GM18907 (cell line): Measurements from ENCODE around the gene SEMG2.

Source experiments
- ATAC-seq: cut with Tn5 transposase; IDR thresholded peaks from one replicate; pipeline ENCODE4 v1.9.1; 2021; ENCODE audit warnings: mild to moderate bottlenecking, moderate library complexity; ENCODE audit not compliant: unreplicated experiment

Gene SEMG2, protein sequence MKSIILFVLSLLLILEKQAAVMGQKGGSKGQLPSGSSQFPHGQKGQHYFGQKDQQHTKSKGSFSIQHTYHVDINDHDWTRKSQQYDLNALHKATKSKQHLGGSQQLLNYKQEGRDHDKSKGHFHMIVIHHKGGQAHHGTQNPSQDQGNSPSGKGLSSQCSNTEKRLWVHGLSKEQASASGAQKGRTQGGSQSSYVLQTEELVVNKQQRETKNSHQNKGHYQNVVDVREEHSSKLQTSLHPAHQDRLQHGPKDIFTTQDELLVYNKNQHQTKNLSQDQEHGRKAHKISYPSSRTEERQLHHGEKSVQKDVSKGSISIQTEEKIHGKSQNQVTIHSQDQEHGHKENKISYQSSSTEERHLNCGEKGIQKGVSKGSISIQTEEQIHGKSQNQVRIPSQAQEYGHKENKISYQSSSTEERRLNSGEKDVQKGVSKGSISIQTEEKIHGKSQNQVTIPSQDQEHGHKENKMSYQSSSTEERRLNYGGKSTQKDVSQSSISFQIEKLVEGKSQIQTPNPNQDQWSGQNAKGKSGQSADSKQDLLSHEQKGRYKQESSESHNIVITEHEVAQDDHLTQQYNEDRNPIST

GRCh38 chr20:45221076-45221475 is at the start of gene SEMG2:
TSS of gene SEMG2 (plus strand) at chr20:45221373. CDS start at chr20:45221390, 17 bp downstream.
- no peak for ATAC-seq

- no peak for ATAC-seq
These were observed 47.7 kb upstream of the SEMG2 start for GRCh38 chr20:45173522-45173921.

DNA sequence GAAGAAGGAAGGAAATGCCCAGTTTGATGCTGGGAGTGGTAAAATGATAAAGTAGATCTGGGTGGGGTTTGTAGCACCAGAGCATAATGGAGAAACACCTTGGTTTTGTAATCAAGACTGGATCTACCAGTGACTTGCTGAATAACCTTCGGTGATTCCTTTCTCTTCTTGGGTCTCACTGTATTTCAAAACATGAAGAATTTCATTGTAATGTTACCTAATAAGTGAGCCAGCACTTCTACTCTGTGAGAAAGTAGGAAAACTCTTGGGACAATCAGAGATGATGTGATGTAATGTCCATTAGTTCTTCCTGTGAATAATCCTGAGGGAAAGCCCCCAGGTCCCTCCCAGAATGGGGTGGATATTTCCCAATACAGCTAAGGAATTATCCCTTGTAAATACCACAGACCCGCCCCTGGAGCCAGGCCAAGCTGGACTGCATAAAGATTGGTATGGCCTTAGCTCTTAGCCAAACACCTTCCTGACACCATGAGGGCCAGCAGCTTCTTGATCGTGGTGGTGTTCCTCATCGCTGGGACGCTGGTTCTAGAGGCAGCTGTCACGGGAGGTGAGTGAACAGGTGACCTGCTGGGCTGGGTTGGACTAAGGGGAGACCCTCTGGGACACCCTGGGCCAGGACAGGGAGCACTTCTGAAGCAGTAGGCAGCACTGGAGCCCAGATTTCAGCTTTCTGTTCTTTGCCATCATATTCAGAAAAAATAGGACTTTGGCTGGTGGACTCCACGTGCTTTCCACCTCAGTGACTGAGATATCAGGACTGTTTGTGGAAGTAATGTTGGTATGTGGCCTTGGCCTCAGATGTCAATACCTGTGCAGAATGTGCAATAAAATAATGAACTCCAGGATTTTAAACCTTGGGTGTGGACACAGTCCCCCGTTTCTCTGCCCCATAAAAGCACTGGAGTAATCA is 46.5 kb upstream of the SEMG2 start, which contains the start of gene PI3:
Gene PI3 (plus strand): TSS at position 469 of the 931 bp plus-strand sequence. CDS start 21 bp downstream, at position 490.
- ATAC-seq: no peak

DNA sequence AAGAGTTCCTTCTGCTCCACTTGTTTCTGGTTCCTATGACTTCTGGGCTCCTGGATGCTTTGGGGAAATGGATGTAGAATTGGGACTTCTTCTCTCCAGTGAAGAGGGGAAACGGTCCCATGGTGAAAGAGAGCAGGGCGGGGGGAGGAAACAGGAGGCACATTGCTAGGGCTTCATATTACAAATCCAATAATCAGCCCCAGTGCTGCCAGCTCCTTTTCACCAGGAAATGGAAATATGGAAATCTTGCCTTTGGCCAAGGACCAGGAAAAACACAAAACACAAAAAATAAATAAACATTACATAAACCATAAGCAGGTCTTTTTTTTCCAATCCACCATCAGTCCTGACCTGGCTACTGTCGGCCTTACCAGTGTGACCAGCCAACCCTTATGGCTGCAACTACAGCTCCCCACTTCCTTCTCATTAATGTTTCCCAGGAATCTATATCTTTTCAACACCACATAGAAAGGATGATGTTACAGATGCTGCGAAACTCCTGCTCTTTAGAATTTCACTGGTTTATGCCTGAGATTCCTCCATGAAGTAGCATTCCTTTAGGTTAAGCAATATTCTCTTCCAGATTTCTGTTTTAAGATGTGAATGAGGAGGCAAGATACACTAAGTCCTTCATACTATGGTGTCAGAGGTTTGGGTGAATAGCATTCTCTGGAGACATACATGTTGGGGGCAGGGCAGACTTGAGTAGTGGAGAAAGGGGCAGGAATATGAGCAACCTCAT is 44.5 kb upstream of the SEMG2 start:
- no peak for ATAC-seq

- no peak for ATAC-seq
These were observed 42.0 kb upstream of the SEMG2 start for GRCh38 chr20:45179166-45179565.

- no peak for ATAC-seq
These were observed 39.5 kb upstream of the SEMG2 start for GRCh38 chr20:45181639-45182038.

GRCh38 chr20:45183084-45183483 is 38.1 kb upstream of the SEMG2 start:
- ATAC-seq: no peak

- no peak for ATAC-seq
These were observed 33.5 kb upstream of the SEMG2 start for GRCh38 chr20:45187693-45188092.

- no peak for ATAC-seq
These were observed 32.0 kb upstream of the SEMG2 start for GRCh38 chr20:45189067-45189609.

- ATAC-seq: no peak
These were observed 31.3 kb upstream of the SEMG2 start for GRCh38 chr20:45189861-45190260.

GRCh38 chr20:45191926-45192325 is 29.2 kb upstream of the SEMG2 start:
- ATAC-seq: no peak

DNA sequence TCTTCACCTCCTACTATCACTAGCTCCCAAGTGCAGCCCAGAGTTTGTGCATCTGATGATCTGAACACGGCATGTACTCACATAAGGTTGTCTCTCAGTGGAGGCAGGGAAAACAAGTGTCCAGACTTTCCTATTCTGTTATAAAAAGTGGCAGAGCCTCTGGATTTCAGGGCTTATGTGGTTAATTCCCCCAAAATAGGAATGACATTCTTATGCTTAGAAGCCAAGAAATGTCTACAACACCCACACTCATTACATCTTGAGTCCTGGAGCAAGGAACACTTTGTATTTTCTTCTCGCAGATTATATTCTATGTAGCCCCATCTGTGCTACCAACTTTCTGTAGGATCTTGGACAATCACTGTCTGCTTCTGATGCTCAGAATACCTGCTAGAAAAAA is 27.8 kb upstream of the SEMG2 start:
- ATAC-seq: no peak

- ATAC-seq: no peak
These were observed 14.4 kb upstream of the SEMG2 start, which contains the start of gene SEMG1 for GRCh38 chr20:45206725-45207124. TSS of gene SEMG1 (plus strand) at chr20:45207033. CDS start at chr20:45207054, 21 bp downstream.

- no peak for ATAC-seq
These were observed 11.2 kb upstream of the SEMG2 start for GRCh38 chr20:45209924-45210323.

- no peak for ATAC-seq
These were observed 9.4 kb upstream of the SEMG2 start for GRCh38 chr20:45211569-45212474.

GRCh38 chr20:45212836-45213235 is 8.3 kb upstream of the SEMG2 start:
- ATAC-seq: no peak

DNA sequence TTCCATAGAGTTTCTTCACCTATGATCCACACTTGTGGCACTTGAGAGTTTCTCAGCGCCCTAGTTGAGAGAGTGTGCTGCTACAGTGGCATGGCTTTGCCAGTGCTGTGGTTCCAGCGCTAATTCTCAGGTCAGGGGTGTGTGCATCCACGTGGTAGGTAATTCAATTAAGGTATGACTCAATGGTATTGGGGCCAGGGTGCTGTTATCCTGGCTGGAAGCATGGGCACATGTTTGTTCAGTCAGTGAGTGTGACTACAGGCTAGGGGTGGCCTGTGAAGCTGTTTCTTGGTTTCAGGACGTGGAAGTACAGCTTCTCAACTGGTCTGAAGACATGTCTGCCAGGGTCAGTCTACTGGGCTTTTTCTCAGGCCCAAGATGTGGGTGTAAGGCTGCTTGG is 3.0 kb upstream of the SEMG2 start:
- no peak for ATAC-seq

GRCh38 chr20:45218636-45219035 is 2.5 kb upstream of the SEMG2 start:
- no peak for ATAC-seq

GRCh38 chr20:45223136-45223535 is 2.0 kb downstream of the SEMG2 start:
- ATAC-seq: no peak
